Measurements from ENCODE around the gene MRGPRG.
"Not testable (repeated sequence)": the region's sequence is repeated elsewhere in the genome, so short reads cannot be mapped to it uniquely, and the experiment has no call there.

MRGPRG gene

GRCh38 chr11:3181725-3182461 is 36.7 kb downstream of the MRGPRG start:
- DNase-seq (ENCODE audit: low read depth, low spot score): no peak

GRCh38 chr11:3180869-3181268 is 37.7 kb downstream of the MRGPRG start:
- no peak overlapping the region for H3K27ac ChIP-seq
- no peak for DNase-seq (ENCODE audit: low read depth, low spot score)

More at GRCh38 chr11:3181725-3182461, 36.7 kb downstream of the MRGPRG start:
- no peak overlapping the region for H3K27ac ChIP-seq

GRCh38 chr11:3178349-3178748 is 40.3 kb downstream of the MRGPRG start:
- no peak overlapping the region for H3K27ac ChIP-seq
- no peak for DNase-seq (ENCODE audit: low read depth, low spot score)

- DNase-seq (ENCODE audit: low read depth, low spot score): no peak
- H3K27ac ChIP-seq: no peak overlapping the region
Observed at GRCh38 chr11:3177931-3178330, 40.7 kb downstream of the MRGPRG start.

- no peak overlapping the region for H3K27ac ChIP-seq
- no peak for DNase-seq (ENCODE audit: low read depth, low spot score)
Observed at GRCh38 chr11:3176487-3176886, 42.1 kb downstream of the MRGPRG start.

GRCh38 chr11:3175194-3175593 is 43.4 kb downstream of the MRGPRG start:
- DNase-seq (ENCODE audit: low read depth, low spot score): no peak
- no peak overlapping the region for H3K27ac ChIP-seq

GRCh38 chr11:3174387-3174786 is 44.2 kb downstream of the MRGPRG start:
- no peak for DNase-seq (ENCODE audit: low read depth, low spot score)
- no peak overlapping the region for H3K27ac ChIP-seq

GRCh38 chr11:3173795-3174194 is 44.8 kb downstream of the MRGPRG start:
- no peak for DNase-seq (ENCODE audit: low read depth, low spot score)
- H3K27ac ChIP-seq: no peak overlapping the region

- H3K27ac ChIP-seq: no peak overlapping the region
- DNase-seq (ENCODE audit: low read depth, low spot score): no peak
Observed at GRCh38 chr11:3171931-3172560, 46.6 kb downstream of the MRGPRG start.

- DNase-seq (ENCODE audit: low read depth, low spot score): no peak
- no peak overlapping the region for H3K27ac ChIP-seq
Observed at GRCh38 chr11:3170756-3171650, 47.6 kb downstream of the MRGPRG start.

GRCh38 chr11:3170044-3170755 is 48.4 kb downstream of the MRGPRG start:
- no peak overlapping the region for H3K27ac ChIP-seq
- no peak for DNase-seq (ENCODE audit: low read depth, low spot score)

GRCh38 chr11:3169255-3170043 is 49.2 kb downstream of the MRGPRG start:
- no peak for DNase-seq (ENCODE audit: low read depth, low spot score)
- no peak overlapping the region for H3K27ac ChIP-seq

GRCh38 chr11:3168742-3169254 is 49.8 kb downstream of the MRGPRG start:
- not testable (repeated sequence) for H3K27ac ChIP-seq; DNase-seq (ENCODE audit: low read depth, low spot score)
